GM12878 (cell line): ENCODE results near the gene FKBP2. TPM values are rescaled to one million over a fixed set of nuclear protein-coding genes. Genes with fewer than 3 reads are reported as not detected.
A peak's percentile ranks its signal among the peaks of the same experiment; 100 is the strongest.

Source experiments
- BACH1 ChIP-seq: fragments of 450-650 bp; IDR thresholded peaks from 2 replicates; pipeline ENCODE4 v1.6.1; 2017; ENCODE audit warnings: mild to moderate bottlenecking, borderline replicate concordance
- BCL11A ChIP-seq: IDR thresholded peaks from 2 replicates; pipeline ENCODE4 v1.6.1; 2011; ENCODE audit warnings: low read depth, low read length
- BCL3 ChIP-seq: IDR thresholded peaks from 2 replicates; pipeline ENCODE4 v1.6.1; 2011; ENCODE audit warnings: borderline replicate concordance, low read depth, mild to moderate bottlenecking, moderate library complexity, low read length; ENCODE audit not compliant: insufficient read depth, poor library complexity, severe bottlenecking
- CHD1 ChIP-seq: IDR thresholded peaks from 2 replicates; pipeline ENCODE4 v1.6.1; 2012; ENCODE audit warnings: low read depth, low read length, improper control_type of control experiment
- CREM ChIP-seq: IDR thresholded peaks from 2 replicates; pipeline ENCODE4 v1.6.1; 2014; ENCODE audit warnings: antibody characterized with exemption, low read depth
- E2F4 ChIP-seq: IDR thresholded peaks from 2 replicates; pipeline ENCODE4 v1.6.1; 2012; ENCODE audit warnings: low read depth, low read length, improper control_type of control experiment
- EP300 ChIP-seq, 2 experiments: fragments of 150-350 bp in 1 of 2; IDR thresholded peaks; 2 replicates each; pipeline ENCODE4 v1.6.1; 2011 to 2012; ENCODE audit warnings: low read depth in 2 of 2, low read length in 2 of 2, borderline replicate concordance in 1 of 2, improper control_type of control experiment in 1 of 2, inconsistent platforms in 1 of 2; ENCODE audit not compliant: control insufficient read depth in 1 of 2
- GABPA ChIP-seq: IDR thresholded peaks from 2 replicates; pipeline ENCODE4 v1.6.1; 2014; ENCODE audit warnings: antibody characterized with exemption, low read depth, mild to moderate bottlenecking, inconsistent platforms
- JUND ChIP-seq: IDR thresholded peaks from 2 replicates; pipeline ENCODE4 v1.6.1; 2012; ENCODE audit warnings: low read depth, mild to moderate bottlenecking, low read length, improper control_type of control experiment, moderate library complexity
- MLLT1 ChIP-seq: fragments of 450-650 bp; IDR thresholded peaks from 2 replicates; pipeline ENCODE4 v1.6.1; 2016; ENCODE audit warnings: mild to moderate bottlenecking
- MYC ChIP-seq: IDR thresholded peaks from 2 replicates; pipeline ENCODE4 v1.6.1; 2011; ENCODE audit warnings: mild to moderate bottlenecking, low read length, moderate library complexity, inconsistent platforms; ENCODE audit not compliant: insufficient read depth, insufficient replicate concordance, insufficient read length, severe bottlenecking
- NFIC ChIP-seq: IDR thresholded peaks from 2 replicates; pipeline ENCODE4 v1.6.1; 2012; ENCODE audit warnings: low read depth, mild to moderate bottlenecking, inconsistent platforms, low read length, moderate library complexity
- NR2C1 ChIP-seq: fragments of 450-650 bp; IDR thresholded peaks from 2 replicates; pipeline ENCODE4 v1.6.1; 2017; ENCODE audit warnings: antibody characterized with exemption, mild to moderate bottlenecking, moderate library complexity
- POLR2AphosphoS2 ChIP-seq: IDR thresholded peaks from 2 replicates; pipeline ENCODE4 v1.6.1; 2011; ENCODE audit warnings: low read depth, mild to moderate bottlenecking, low read length, improper control_type of control experiment, moderate library complexity
- RCOR1 ChIP-seq: conservative IDR thresholded peaks from 2 replicates; pipeline ENCODE4 v1.6.1; 2012; ENCODE audit warnings: low read depth, low read length, improper control_type of control experiment
- RFX5 ChIP-seq: IDR thresholded peaks from 2 replicates; pipeline ENCODE4 v1.6.1; 2011; ENCODE audit warnings: low read depth, low read length, improper control_type of control experiment
- SMAD1 ChIP-seq: fragments of 450-650 bp; IDR thresholded peaks from 2 replicates; pipeline ENCODE4 v1.6.1; 2018; ENCODE audit warnings: mild to moderate bottlenecking, low read depth; ENCODE audit not compliant: partially characterized antibody
- SRF ChIP-seq, 2 experiments: IDR thresholded peaks; 2 replicates each; pipeline ENCODE4 v1.6.1; 2011; ENCODE audit warnings: low read depth in 2 of 2, low read length in 2 of 2, mild to moderate bottlenecking in 1 of 2, moderate library complexity in 1 of 2
- STAT1 ChIP-seq: fragments of 450-650 bp; conservative IDR thresholded peaks from 2 replicates; pipeline ENCODE4 v1.6.1; 2014; ENCODE audit warnings: antibody characterized with exemption, mild to moderate bottlenecking
- TCF7 ChIP-seq: IDR thresholded peaks from 2 replicates; pipeline ENCODE4 v1.6.1; 2014; ENCODE audit warnings: antibody characterized with exemption, borderline replicate concordance
- WRNIP1 ChIP-seq: IDR thresholded peaks from 2 replicates; pipeline ENCODE4 v1.6.1; 2011; ENCODE audit warnings: low read depth, low read length, improper control_type of control experiment, borderline replicate concordance
- YY1 ChIP-seq: IDR thresholded peaks from 2 replicates; pipeline ENCODE4 v1.6.1; 2011; ENCODE audit warnings: low read depth, mild to moderate bottlenecking, low read length
- ZNF384 ChIP-seq: IDR thresholded peaks from 2 replicates; pipeline ENCODE4 v1.6.1; 2012; ENCODE audit warnings: low read depth, mild to moderate bottlenecking, low read length, improper control_type of control experiment, borderline replicate concordance
- ZSCAN29 ChIP-seq: fragments of 450-650 bp; IDR thresholded peaks from 2 replicates; pipeline ENCODE4 v1.6.1; 2017; ENCODE audit warnings: mild to moderate bottlenecking, moderate library complexity
- polyA plus RNA-seq, 11 experiments: library from polyadenylated mRNA; depleted of rRNA in 4 of 11; unstranded in 6 of 11; stranded (reverse) in 5 of 11; fragments of >200 nt; fragmentation: Nextera tagmentation in 4 of 11; fragmentation: Illumina TruSeq in 1 of 11; extraction: Ambion mirVana in 4 of 11; extraction: Trizol in 1 of 11; gene quantifications; 1 replicate in 1 of 11; 2 replicates in 10 of 11; pipeline versions ENCODE4 v1.2.1 to v1.2.3, GENCODE V29; 2011 to 2016; ENCODE audit warnings: inconsistent platforms in 2 of 11, missing spikeins in 2 of 11, low read depth in 1 of 11
- total RNA-seq, 4 experiments: library from RNA; depleted of rRNA in 3 of 4; stranded (reverse); fragments of >200 nt in 3 of 4; fragmentation: Illumina TruSeq in 1 of 4; extraction: Trizol in 1 of 4; gene quantifications; 2 replicates each; pipeline versions ENCODE4 v1.2.1 to v1.2.3, GENCODE V29; 2013 to 2021

The FKBP2 gene
- total and polyA plus RNA-seq, 10 of the 15 experiments (the other 5 are each of a cell fraction or from before 2014, with no cell fraction given) = 1.8 to 99.7 (median 39.5) TPM

- TF ChIP-seq JUND (peak; percentile 27; the same call in 1 of the 2 replicates), RFX5 (no peak), STAT1 (no peak; the same call in 1 of the 2 replicates), ZSCAN29 (no peak), YY1 (peak; percentile 98), RCOR1 (no peak), TCF7 (no peak), BACH1 (0 out of 2 replicates have a peak, but pooled peaks have one; percentile 65), NR2C1 (peak; percentile 91), ZNF384 (no peak), MYC (no peak), E2F4 (no peak), WRNIP1 (no peak), MLLT1 (peak; percentile 72; the same call in 1 of the 2 replicates), NFIC (no peak), BCL3 (no peak), CREM (no peak; the same call in 1 of the 2 replicates), EP300 (IDR thresholded peaks at IDR 0.05; ENCODE audit: borderline replicate concordance in 1 of 2, control insufficient read depth in 1 of 2, low read depth in 2 of 2, low read length in 2 of 2) (no peak), BCL11A (no peak), SMAD1 (peak; percentile 41), CHD1 (no peak), POLR2AphosphoS2 (peak; percentile 8; the same call in 1 of the 2 replicates), SRF (IDR thresholded peaks at IDR 0.05; ENCODE audit: low read depth in 2 of 2, low read length in 2 of 2) (0 out of 4 replicates have a peak, but pooled peaks of 1 of the 2 experiments have one; percentile 4), GABPA (no peak; the same call in 1 of the 2 replicates)
These were observed 44.3 kb downstream of the FKBP2 start, which contains the start of gene GPR137 (continued) for GRCh38 chr11:64284962-64285884.
